ENCODE measurements around the gene SUPT4H1. TPM values are rescaled to one million over a fixed set of nuclear protein-coding genes. Genes with fewer than 3 reads are reported as not detected.

Gene SUPT4H1
- total and polyA plus RNA-seq, 9 of the 15 experiments (the other 6 are each of a cell fraction or from before 2014, with no cell fraction given), result 62.1 to 320 (median 117) TPM

DNA sequence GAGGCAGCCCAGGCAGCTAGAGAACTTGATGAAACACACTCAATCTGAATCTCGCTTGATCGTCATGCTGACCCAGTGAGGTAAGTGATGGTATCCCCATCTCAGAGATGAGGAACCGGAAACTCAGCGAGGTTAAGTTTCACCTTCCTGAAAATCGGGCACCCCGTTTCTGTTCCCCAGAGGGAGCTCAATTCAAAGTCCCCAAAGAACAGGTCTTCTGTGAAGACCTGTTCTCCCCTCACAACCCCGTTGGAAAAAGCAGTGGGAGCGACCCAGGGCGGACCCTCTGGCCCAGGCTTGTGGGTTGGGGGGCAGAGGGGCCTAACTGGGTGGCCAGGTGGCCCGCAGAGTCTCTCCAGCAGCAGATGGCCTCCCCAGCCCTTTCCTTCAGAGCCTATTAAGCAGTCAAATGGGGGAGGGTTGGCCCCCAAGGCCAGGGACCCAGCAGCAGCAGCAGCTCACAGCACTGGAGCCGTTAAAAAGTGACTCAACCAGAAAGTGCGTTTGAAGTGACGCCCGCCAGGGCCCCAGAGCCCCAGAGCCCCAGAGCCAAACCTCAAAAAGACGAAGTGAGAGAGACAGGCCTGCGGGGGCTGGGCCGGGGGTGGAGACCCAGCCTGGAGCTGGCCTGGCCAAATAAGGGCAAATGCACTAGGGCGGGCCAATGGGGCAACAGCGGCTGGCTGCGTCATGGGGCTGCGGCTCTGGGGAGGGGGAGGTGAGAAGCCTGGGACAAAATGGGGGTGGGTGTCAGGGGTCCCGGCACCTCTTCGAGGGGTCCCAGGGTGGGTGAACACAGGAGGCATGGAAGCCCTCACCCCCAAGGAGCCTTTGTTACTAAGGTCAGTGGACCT is 14.2 kb downstream of the SUPT4H1 start (continued):
- TF ChIP-seq ZNF512 (tag; IDR thresholded peaks at IDR 0.05), result no peak
- no peak for TF ChIP-seq POU5F1 (IDR thresholded peaks at IDR 0.05; ENCODE audit: borderline replicate concordance, low read depth, low read length, partially characterized antibody)
- TF ChIP-seq C11orf30 (IDR thresholded peaks at IDR 0.05; ENCODE audit: low read depth), result no peak
- TF ChIP-seq, protein P1, sequence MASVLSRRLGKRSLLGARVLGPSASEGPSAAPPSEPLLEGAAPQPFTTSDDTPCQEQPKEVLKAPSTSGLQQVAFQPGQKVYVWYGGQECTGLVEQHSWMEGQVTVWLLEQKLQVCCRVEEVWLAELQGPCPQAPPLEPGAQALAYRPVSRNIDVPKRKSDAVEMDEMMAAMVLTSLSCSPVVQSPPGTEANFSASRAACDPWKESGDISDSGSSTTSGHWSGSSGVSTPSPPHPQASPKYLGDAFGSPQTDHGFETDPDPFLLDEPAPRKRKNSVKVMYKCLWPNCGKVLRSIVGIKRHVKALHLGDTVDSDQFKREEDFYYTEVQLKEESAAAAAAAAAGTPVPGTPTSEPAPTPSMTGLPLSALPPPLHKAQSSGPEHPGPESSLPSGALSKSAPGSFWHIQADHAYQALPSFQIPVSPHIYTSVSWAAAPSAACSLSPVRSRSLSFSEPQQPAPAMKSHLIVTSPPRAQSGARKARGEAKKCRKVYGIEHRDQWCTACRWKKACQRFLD (CRISPR knock-in tag; IDR thresholded peaks at IDR 0.05), result peak; percentile 97
- TF ChIP-seq NFXL1 (CRISPR knock-in tag; IDR thresholded peaks at IDR 0.05), result no peak
- TF ChIP-seq ZNF280A (IDR thresholded peaks at IDR 0.05; ENCODE audit: low read depth, partially characterized antibody), result no peak
- peak; percentile 62 for TF ChIP-seq DACH1 (IDR thresholded peaks at IDR 0.05; ENCODE audit: partially characterized antibody)
- TF ChIP-seq BCOR (IDR thresholded peaks at IDR 0.05), result no peak
- peak; percentile 84 for TF ChIP-seq MYBL2 (IDR thresholded peaks at IDR 0.05; ENCODE audit: low read depth)
- no peak for TF ChIP-seq MYBL2 (CRISPR knock-in tag; IDR thresholded peaks at IDR 0.05; ENCODE audit: borderline replicate concordance)
- no peak for TF ChIP-seq EZH2 (IDR thresholded peaks at IDR 0.05; ENCODE audit: borderline replicate concordance, low read depth, low read length)
- TF ChIP-seq FOXP1 (CRISPR knock-in tag; IDR thresholded peaks at IDR 0.05), result no peak
- TF ChIP-seq POLR2H (tag; IDR thresholded peaks at IDR 0.05; ENCODE audit: low read depth), result peak; percentile 93
- peak; percentile 77 for TF ChIP-seq PML (IDR thresholded peaks at IDR 0.05; ENCODE audit: low read length)
- TF ChIP-seq, protein P2, sequence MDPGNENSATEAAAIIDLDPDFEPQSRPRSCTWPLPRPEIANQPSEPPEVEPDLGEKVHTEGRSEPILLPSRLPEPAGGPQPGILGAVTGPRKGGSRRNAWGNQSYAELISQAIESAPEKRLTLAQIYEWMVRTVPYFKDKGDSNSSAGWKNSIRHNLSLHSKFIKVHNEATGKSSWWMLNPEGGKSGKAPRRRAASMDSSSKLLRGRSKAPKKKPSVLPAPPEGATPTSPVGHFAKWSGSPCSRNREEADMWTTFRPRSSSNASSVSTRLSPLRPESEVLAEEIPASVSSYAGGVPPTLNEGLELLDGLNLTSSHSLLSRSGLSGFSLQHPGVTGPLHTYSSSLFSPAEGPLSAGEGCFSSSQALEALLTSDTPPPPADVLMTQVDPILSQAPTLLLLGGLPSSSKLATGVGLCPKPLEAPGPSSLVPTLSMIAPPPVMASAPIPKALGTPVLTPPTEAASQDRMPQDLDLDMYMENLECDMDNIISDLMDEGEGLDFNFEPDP (CRISPR knock-in tag; IDR thresholded peaks at IDR 0.05), result no peak
- no peak for TF ChIP-seq NUFIP1 (IDR thresholded peaks at IDR 0.05; ENCODE audit: partially characterized antibody)
- TF ChIP-seq KDM5B (IDR thresholded peaks at IDR 0.05; ENCODE audit: insufficient replicate concordance, low read depth, low read length), result no peak
- no peak for TF ChIP-seq ZNF124 (CRISPR knock-in tag; IDR thresholded peaks at IDR 0.05)
- no peak for TF ChIP-seq ILF3 (IDR thresholded peaks at IDR 0.05; ENCODE audit: borderline replicate concordance)
- TF ChIP-seq RFX1 (IDR thresholded peaks at IDR 0.05), result no peak
- TF ChIP-seq MTA1 (IDR thresholded peaks at IDR 0.05; ENCODE audit: borderline replicate concordance), result peak; percentile 29; the same call in 1 of the 2 replicates
